ENCODE data around the gene CNNM3. TPM values are rescaled to one million over a fixed set of nuclear protein-coding genes. Genes with fewer than 3 reads are reported as not detected.

Gene CNNM3
- total RNA-seq, 6 experiments from 2014 or later = 6.3 to 10.0 (median 8.5) TPM

DNA sequence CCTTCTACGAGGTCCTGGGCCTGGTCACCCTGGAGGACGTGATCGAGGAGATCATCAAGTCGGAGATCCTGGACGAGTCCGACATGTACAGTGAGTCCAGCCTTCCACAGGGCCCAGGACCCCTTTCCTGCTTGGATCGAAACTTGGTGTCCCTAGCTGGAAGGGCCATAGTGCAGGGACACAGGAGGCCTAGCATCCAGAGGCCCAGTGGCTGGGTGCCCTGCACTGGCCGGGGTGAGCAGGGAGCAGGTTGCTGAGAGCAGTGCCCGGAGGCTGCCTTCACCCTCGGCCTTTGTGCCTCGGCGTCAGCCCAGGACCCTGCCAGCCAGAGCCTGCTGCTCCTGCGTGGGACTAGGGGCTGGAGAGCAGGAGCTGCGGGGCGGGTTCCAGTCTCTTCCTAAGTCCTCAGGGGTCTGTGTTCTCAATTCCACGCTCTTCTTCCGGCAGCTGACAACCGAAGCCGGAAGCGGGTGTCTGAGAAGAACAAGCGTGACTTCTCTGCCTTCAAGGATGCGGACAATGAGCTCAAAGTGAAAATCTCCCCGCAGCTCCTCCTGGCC is 18.9 kb upstream of the CNNM3 start:
- no peaks in the 10 kb centered on the region for H3K36me3 Mint-ChIP-seq (ENCODE audit: low read depth)
- H3K27me3 Mint-ChIP-seq (ENCODE audit: insufficient read depth) = no peaks in the 10 kb centered on the region; the same call in 1 of the 2 replicates
- no peak for TF ChIP-seq CTCF (IDR thresholded peaks at IDR 0.05)
- H3K27ac Mint-ChIP-seq = no peak overlapping the region
- no peaks in the 10 kb centered on the region for H3K4me1 Mint-ChIP-seq (ENCODE audit: low read depth)
- no peak overlapping the region for H3K4me3 Mint-ChIP-seq
- no peak for DNase-seq
- H3K9me3 Mint-ChIP-seq = no peaks in the 10 kb centered on the region

DNA sequence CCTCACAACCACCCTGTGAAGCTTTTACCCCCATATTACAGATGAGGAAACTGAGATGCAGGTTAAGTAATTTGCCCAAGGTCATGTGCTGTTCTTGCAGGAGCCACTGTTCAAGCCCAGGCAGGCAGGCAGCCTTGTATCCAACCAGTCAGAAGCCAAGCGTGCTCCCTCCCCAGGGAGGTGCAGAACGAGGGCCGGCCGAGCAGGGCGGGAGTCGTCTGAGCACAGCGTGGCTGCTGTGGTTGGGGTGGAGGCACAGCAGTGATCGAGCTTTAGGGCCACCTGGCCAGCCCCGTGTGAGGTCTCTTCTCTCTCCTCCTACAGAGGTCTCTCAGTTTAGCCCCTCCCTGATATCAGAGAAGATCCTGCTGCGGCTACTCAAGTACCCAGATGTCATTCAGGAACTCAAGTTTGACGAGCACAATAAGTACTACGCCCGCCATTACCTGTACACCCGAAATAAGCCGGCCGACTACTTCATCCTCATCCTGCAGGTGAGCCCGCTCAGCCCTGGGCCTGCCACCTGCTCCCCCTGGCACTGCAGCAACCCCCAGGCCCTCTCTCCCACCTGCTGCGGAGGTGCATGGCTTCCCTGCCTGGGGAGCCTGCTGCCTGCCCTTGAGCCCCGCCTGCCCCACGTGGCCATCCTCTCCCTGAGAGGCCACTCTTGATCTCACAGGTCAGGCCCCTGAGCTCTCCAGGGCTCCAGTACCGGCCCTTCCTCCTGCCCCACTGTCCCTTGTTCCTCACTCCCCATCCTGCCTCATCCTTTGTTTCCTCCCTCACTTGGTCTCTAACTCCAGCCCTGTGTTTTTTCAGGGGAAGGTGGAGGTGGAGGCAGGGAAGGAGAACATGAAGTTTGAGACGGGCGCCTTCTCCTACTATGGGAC is 17.1 kb upstream of the CNNM3 start:
- no peaks in the 10 kb centered on the region for H3K36me3 Mint-ChIP-seq (ENCODE audit: low read depth)
- H3K27me3 Mint-ChIP-seq (ENCODE audit: insufficient read depth) = no peaks in the 10 kb centered on the region; the same call in 1 of the 2 replicates
- H3K9me3 Mint-ChIP-seq = no peaks in the 10 kb centered on the region
- DNase-seq = no peak
- H3K4me1 Mint-ChIP-seq (ENCODE audit: low read depth) = no peaks in the 10 kb centered on the region
- no peak overlapping the region for H3K27ac Mint-ChIP-seq
- no peak for TF ChIP-seq CTCF (IDR thresholded peaks at IDR 0.05)
- no peak overlapping the region for H3K4me3 Mint-ChIP-seq

DNA sequence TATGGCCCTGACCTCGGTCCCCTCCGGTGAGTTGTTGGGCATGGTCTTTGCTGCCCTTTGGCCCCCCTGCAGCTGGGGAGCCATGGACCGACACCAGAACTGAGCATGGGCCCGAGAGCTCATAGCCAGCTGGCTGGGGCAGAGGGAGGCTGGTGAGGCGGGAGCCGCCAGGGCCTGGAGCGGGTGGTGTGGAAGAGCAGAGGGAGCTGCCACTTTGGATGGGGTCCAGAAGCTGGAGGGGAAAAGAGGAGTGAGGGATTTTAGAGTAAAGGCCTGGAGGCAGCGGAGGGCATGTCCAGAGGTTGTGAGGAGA is 16.5 kb upstream of the CNNM3 start:
- TF ChIP-seq CTCF (IDR thresholded peaks at IDR 0.05) = no peak
- Mint-ChIP-seq H3K4me3 (no peak overlapping the region), H3K27me3 (ENCODE audit: insufficient read depth) (no peaks in the 10 kb centered on the region; the same call in 1 of the 2 replicates), H3K36me3 (ENCODE audit: low read depth) (no peaks in the 10 kb centered on the region), H3K4me1 (ENCODE audit: low read depth) (no peaks in the 10 kb centered on the region), H3K9me3 (no peaks in the 10 kb centered on the region), H3K27ac (no peak overlapping the region)
- no peak for DNase-seq

GRCh38 chr2:96800061-96801004 is 15.7 kb upstream of the CNNM3 start:
- no peak for DNase-seq
- no peak overlapping the region for H3K4me3 Mint-ChIP-seq
- H3K27me3 Mint-ChIP-seq (ENCODE audit: insufficient read depth) = no peaks in the 10 kb centered on the region; the same call in 1 of the 2 replicates
- no peak for TF ChIP-seq CTCF (IDR thresholded peaks at IDR 0.05)
- H3K4me1 Mint-ChIP-seq (ENCODE audit: low read depth) = no peaks in the 10 kb centered on the region
- no peaks in the 10 kb centered on the region for H3K36me3 Mint-ChIP-seq (ENCODE audit: low read depth)
- H3K27ac Mint-ChIP-seq = no peak overlapping the region
- H3K9me3 Mint-ChIP-seq = no peaks in the 10 kb centered on the region

DNA sequence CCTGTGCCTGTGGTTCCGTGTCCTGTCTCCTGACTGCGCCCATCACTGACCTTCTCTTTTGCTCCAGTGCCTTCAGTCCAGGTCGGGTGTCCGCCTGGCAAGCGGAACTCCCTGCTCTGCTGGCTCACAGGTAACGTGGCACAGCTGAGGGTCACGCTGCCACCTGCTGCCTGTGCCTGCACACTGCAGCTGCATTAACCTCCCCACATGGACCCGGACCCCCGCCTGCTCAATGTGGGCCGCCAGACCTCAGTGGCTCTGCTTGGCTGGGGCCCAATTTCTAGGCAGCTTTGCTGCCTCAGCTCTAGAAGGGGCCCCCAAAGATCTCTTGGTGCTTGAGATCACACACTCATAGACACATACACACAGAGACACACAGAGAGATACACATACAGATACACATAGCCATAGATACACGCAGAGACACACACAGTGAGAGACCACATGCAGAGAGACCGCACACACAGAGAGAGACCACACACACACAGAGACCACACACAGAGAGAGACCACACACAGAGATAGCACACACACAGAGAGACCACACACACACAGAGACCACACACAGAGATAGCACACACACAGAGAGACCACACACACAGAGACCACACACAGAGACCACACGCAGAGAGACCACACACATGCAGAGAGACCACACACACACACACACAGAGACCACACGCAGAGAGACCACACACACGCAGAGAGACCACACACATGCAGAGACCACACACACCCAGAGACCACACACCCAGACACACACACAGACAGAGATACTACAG is 14.9 kb upstream of the CNNM3 start:
- peak; percentile 27 for DNase-seq
- Mint-ChIP-seq H3K4me3 (no peak overlapping the region), H3K4me1 (ENCODE audit: low read depth) (no peaks in the 10 kb centered on the region), H3K27ac (no peak overlapping the region), H3K27me3 (ENCODE audit: insufficient read depth) (no peaks in the 10 kb centered on the region), H3K9me3 (no peaks in the 10 kb centered on the region), H3K36me3 (ENCODE audit: low read depth) (no peaks in the 10 kb centered on the region)
- peak; percentile 85 for TF ChIP-seq CTCF (IDR thresholded peaks at IDR 0.05)

All from HFFc6 (cell line).